NB4 (cell line): ENCODE measurements around the gene CAPN11.
A peak's percentile ranks its signal among the peaks of the same experiment; 100 is the strongest.

Experiments used
- DNase-seq: peaks from one replicate; pipeline ENCODE4 v3.0.0; 2010; ENCODE audit warnings: low read depth
- H3K4me3 ChIP-seq: one replicate; pipeline ENCODE4 v1.5.1; 2011; ENCODE audit warnings: mild to moderate bottlenecking, low read depth, low read length, moderate library complexity
- MYC ChIP-seq: IDR thresholded peaks from 2 replicates; pipeline ENCODE4 v1.6.1; 2011; ENCODE audit warnings: low read depth, low read length
- POLR2A ChIP-seq: IDR thresholded peaks from 2 replicates; pipeline ENCODE4 v1.6.1; 2011; ENCODE audit warnings: mild to moderate bottlenecking; ENCODE audit not compliant: insufficient read length; ENCODE audit errors: extremely low read depth
- TF ChIP-seq, protein P1 (sequence below): IDR thresholded peaks from 2 replicates; pipeline ENCODE4 v1.6.1; 2011; ENCODE audit warnings: low read depth, low read length
- TF ChIP-seq, protein P2 (sequence below): IDR thresholded peaks from one replicate; pipeline ENCODE4 v1.5.1; 2012; ENCODE audit warnings: low read depth, low read length

The CAPN11 gene

DNA sequence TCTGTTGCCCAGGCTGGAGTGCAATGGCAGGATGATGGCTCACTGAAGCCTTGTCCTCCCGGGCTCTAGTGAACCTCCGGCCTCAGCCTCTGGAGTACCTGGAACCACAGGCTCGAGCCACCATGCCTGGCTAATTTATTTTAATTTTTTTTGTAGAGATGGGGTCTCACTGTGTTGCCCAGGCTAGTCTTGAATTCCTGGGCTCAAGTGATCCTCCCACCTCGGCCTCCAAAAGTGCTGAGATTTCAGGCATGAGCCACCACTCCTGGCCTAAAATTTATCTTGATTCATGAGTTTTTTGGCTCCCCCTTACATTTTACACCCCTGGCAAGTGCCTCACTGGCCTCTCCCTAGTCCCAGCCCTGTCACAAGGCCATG lies 62.3 kb downstream of the CAPN11 start:
- H3K4me3 ChIP-seq = no peak overlapping the region
- TF ChIP-seq, protein P1, sequence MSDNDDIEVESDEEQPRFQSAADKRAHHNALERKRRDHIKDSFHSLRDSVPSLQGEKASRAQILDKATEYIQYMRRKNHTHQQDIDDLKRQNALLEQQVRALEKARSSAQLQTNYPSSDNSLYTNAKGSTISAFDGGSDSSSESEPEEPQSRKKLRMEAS = no peak
- TF ChIP-seq, protein P2, sequence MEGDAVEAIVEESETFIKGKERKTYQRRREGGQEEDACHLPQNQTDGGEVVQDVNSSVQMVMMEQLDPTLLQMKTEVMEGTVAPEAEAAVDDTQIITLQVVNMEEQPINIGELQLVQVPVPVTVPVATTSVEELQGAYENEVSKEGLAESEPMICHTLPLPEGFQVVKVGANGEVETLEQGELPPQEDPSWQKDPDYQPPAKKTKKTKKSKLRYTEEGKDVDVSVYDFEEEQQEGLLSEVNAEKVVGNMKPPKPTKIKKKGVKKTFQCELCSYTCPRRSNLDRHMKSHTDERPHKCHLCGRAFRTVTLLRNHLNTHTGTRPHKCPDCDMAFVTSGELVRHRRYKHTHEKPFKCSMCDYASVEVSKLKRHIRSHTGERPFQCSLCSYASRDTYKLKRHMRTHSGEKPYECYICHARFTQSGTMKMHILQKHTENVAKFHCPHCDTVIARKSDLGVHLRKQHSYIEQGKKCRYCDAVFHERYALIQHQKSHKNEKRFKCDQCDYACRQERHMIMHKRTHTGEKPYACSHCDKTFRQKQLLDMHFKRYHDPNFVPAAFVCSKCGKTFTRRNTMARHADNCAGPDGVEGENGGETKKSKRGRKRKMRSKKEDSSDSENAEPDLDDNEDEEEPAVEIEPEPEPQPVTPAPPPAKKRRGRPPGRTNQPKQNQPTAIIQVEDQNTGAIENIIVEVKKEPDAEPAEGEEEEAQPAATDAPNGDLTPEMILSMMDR = no peak
- TF ChIP-seq POLR2A = no peak
- no peak for TF ChIP-seq MYC
- no peak for DNase-seq

DNA sequence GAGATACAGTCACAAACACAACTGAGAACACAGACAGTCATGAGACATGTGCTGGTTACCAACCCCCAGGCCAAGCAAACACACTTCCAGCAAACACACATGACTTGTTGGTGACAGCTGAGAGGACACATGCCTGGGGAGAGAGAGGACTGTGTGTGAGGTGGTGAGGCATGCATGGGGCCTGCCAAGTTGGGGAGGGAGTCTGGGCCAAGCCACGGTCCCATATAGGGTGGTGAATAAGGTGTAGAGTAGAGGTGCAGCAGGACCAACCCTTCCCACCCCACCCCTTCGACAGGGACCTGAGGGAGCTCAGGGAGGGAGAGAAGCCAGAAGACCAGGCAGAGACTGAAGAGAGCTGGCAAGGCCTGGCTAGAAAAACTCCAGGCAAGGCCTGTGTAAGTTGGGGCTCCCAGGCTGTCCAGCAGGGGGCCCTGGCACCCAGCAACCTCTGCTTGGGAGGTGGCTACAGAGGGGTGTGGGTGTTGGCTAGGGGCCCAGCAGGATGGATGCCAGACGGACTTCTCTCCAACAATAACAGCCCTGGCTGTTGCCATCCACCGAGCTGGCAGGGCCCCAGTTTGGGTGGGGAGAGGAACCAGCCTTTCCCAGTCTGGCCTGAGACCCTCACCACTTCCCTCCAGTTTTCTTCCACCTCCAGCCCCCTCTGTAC lies 62.8 kb downstream of the CAPN11 start:
- peak; percentile 93 for DNase-seq
- TF ChIP-seq POLR2A = no peak
- TF ChIP-seq, protein P1 = peak; percentile 61
- no peak for TF ChIP-seq MYC
- TF ChIP-seq, protein P2 = peak; percentile 95
- no peak overlapping the region for H3K4me3 ChIP-seq

DNA sequence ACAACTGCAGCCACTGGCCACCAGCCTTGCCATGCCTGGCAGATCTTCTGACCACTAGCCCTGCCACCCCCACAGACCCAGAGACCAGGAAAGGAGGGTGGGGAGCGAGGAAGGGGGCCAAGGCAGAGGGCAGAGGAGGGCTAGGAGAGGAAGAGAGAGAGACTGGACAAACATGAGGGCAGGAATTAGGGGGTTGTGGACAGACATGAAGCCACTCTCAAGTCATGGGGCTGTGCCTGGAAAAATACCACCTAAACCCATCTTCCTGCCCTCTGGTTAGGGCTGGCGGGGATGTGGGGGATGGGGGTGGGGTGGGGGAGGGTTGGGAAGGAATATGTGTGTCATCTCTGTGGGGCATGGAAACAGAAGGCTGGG lies 63.3 kb downstream of the CAPN11 start:
- DNase-seq = no peak
- TF ChIP-seq, protein P1 = no peak
- TF ChIP-seq POLR2A = no peak
- no peak for TF ChIP-seq MYC
- H3K4me3 ChIP-seq = no peak overlapping the region

DNA sequence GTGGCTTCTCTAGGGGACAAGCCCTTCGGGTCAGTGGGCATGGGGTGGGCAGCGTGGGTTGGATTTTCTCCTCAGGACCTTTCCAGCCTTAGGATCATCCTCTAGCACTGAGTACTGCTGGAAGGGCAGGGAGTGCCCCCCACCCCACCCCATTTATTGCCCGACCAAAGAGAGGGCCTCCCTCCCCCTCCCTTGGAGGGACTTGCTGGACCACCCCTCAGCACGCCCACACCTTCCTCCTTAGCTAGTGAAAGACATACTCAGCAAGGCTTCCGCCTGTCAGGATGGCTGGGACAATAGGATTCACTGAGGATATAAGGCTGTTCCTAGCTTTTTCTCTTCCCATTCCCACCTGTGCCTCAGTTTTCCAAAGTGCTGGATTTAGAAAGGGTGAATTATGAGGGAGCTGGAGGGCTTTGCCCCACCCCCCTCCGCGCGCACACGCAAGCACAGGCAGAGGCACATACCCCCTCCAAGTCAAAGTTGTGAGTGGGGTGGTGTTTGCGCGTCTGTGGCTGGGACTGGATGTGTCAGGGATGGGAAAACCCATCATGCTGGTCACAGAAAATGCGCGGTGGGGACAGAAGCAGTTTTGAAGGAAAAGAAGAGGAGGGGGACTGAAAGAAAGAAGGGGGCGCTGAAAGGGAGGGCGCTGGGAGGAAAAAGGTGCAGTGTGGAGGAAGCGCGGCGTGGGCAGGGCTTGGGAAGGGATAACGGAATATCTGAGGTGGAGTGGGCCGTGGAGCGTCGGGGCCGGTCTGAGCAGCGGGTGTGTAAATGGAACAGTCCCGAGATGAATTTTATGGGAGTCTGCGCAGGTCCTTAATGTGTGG lies 64.1 kb downstream of the CAPN11 start:
- no peak for DNase-seq
- H3K4me3 ChIP-seq = peak overlapping the region; percentile 55
- TF ChIP-seq, protein P2 = no peak
- no peak for TF ChIP-seq POLR2A
- TF ChIP-seq MYC = no peak
- TF ChIP-seq, protein P1 = no peak

DNA sequence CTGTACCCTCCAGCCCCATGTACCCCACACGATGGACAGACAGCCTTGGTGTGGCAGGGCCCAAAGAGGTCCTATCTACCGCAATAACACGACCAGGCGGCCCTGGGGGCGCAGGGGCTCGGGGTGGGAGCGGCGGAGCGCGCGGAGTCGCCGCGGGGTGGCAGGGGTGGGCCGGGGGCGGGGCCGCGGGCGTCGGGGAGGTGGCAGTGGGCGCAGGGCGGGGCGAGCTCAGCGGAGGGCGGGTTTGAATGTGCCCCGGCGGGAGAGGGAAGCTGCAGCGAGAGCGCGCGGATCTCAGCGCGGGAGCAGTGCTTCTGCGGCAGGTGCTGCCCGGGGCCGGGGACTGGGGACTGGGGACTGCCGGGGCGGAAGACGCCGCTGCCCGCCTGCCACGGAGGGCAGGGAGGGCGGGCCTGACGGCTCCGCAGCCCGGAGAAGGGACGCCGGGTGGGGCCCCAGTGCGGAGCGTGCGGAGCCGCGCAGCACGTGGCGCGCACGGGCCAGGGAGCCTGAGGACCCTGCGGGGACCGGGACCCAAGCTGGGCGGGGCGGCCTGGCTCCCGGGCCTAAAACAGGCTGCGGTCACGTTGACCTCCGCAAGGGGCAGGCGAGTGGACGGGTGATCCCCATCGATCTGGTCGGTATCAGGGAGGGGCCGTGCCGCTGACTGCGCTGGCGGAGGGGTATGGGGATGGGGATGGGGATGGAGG lies 64.9 kb downstream of the CAPN11 start, which contains the start of gene SLC29A1:
TSS of gene SLC29A1 (plus strand) at position 277 of the 710 bp plus-strand sequence. CDS start 3,719 bp downstream, outside the sequence.
- peak; percentile 93 for DNase-seq

More for the DNA sequence above, 64.9 kb downstream of the CAPN11 start, which contains the start of gene SLC29A1:
- H3K4me3 ChIP-seq = peak within 1 kb of the TSS; percentile 94
- TF ChIP-seq MYC (peak; percentile 64), POLR2A (peak; percentile 81)
- TF ChIP-seq, protein P1 = peak; percentile 90
- TF ChIP-seq, protein P2 = no peak
